CD14-positive monocyte (primary cell): ENCODE measurements around the gene OSBPL10. TPM values are rescaled to one million over a fixed set of nuclear protein-coding genes. Genes with fewer than 3 reads are reported as not detected.

Experiments used
- DNase-seq, 3 donors: peaks; one replicate each; pipeline ENCODE4 v3.0.0-alpha.2; 2011 to 2022
- H2AFZ ChIP-seq: 2 replicates; pipeline ENCODE4 v1.6.0; 2012; ENCODE audit warnings: mild to moderate bottlenecking, low read depth, low read length, inconsistent platforms; ENCODE audit not compliant: insufficient read depth, poor library complexity, severe bottlenecking
- H3K27ac ChIP-seq, 2 donors: 1 replicate in 1 of 2; 2 replicates in 1 of 2; pipeline ENCODE4 v1.5.1; 2012 to 2013; ENCODE audit warnings: low read length in 2 of 2, control low read depth in 1 of 2, inconsistent platforms in 1 of 2, low read depth in 1 of 2, mild to moderate bottlenecking in 1 of 2
- H3K27me3 ChIP-seq, 2 donors: one replicate each; pipeline versions ENCODE4 v1.6.0 to v1.6.1; 2011 to 2013; ENCODE audit warnings: low read length in 2 of 2; ENCODE audit not compliant: control insufficient read depth in 2 of 2, insufficient read depth in 2 of 2
- H3K36me3 ChIP-seq, 2 donors: replicated peaks in 1 of 2; 1 replicate in 1 of 2; 2 replicates in 1 of 2; pipeline versions ENCODE4 v1.5.1 to v1.6.1; 2012 to 2013; ENCODE audit warnings: low read length in 2 of 2, control low read depth in 1 of 2, inconsistent platforms in 1 of 2, mild to moderate bottlenecking in 1 of 2; ENCODE audit not compliant: insufficient read depth in 2 of 2, control insufficient read depth in 1 of 2
- H3K4me1 ChIP-seq, 2 donors: 1 replicate in 1 of 2; 2 replicates in 1 of 2; pipeline versions ENCODE4 v1.5.1 to v1.6.1; 2012 to 2013; ENCODE audit warnings: low read length in 2 of 2, control low read depth in 1 of 2, inconsistent platforms in 1 of 2, mild to moderate bottlenecking in 1 of 2, moderate library complexity in 1 of 2; ENCODE audit not compliant: insufficient read depth in 2 of 2, control insufficient read depth in 1 of 2
- H3K4me2 ChIP-seq: replicated peaks from 2 replicates; pipeline ENCODE3; 2012; ENCODE audit warnings: low read length, moderate library complexity, mild to moderate bottlenecking; ENCODE audit not compliant: poor library complexity, severe bottlenecking; ENCODE audit errors: extremely low read depth
- H3K4me3 ChIP-seq, 3 experiments: fragments of 200-600 bp in 1 of 3; sonication (generic) in 1 of 3; replicated peaks in 1 of 3; 1 replicate in 2 of 3; 2 replicates in 1 of 3; pipeline ENCODE4 v1.5.1; 2011 to 2013; ENCODE audit warnings: low read length in 3 of 3, mild to moderate bottlenecking in 3 of 3, control low read depth in 2 of 3, low read depth in 2 of 3, inconsistent platforms in 1 of 3, moderate library complexity in 1 of 3
- H3K79me2 ChIP-seq: 2 replicates; pipeline ENCODE4 v1.6.0; 2012; ENCODE audit warnings: mild to moderate bottlenecking, control low read depth, inconsistent platforms, low read length, moderate library complexity; ENCODE audit not compliant: insufficient read depth
- H3K9ac ChIP-seq: 2 replicates; pipeline ENCODE4 v1.6.0; 2017; ENCODE audit warnings: low read length, mild to moderate bottlenecking; ENCODE audit not compliant: insufficient read depth, poor library complexity, severe bottlenecking
- H3K9me3 ChIP-seq, 2 donors: replicated peaks in 1 of 2; 1 replicate in 1 of 2; 2 replicates in 1 of 2; pipeline versions ENCODE4 v1.5.1 to v1.6.1; 2012 to 2013; ENCODE audit warnings: low read length in 2 of 2, control low read depth in 1 of 2; ENCODE audit not compliant: control insufficient read depth in 1 of 2, insufficient read depth in 1 of 2
- H4K20me1 ChIP-seq: 2 replicates; pipeline ENCODE4 v1.6.0; 2012; ENCODE audit warnings: mild to moderate bottlenecking, low read length, control low read depth, moderate library complexity; ENCODE audit not compliant: insufficient read depth
- H3K27ac Mint-ChIP-seq, 7 donors: one replicate each; pipeline ENCODE4 v1.8.0; 2020; ENCODE audit warnings: mild to moderate bottlenecking in 7 of 7, mixed read lengths in 7 of 7, moderate library complexity in 6 of 7, inconsistent platforms in 2 of 7
- H3K27me3 Mint-ChIP-seq, 3 donors: one replicate each; pipeline ENCODE4 v1.8.0; 2021 to 2022; ENCODE audit warnings: low read depth in 3 of 3, mild to moderate bottlenecking in 3 of 3, mixed read lengths in 3 of 3, moderate library complexity in 3 of 3, inconsistent platforms in 1 of 3
- H3K36me3 Mint-ChIP-seq, 2 donors: one replicate each; pipeline ENCODE4 v1.8.0; 2020; ENCODE audit warnings: mixed read lengths in 2 of 2, inconsistent platforms in 1 of 2, mild to moderate bottlenecking in 1 of 2
- H3K4me1 Mint-ChIP-seq: one replicate; pipeline ENCODE4 v1.8.0; 2020; ENCODE audit warnings: mild to moderate bottlenecking, mixed read lengths
- H3K4me3 Mint-ChIP-seq, 2 donors: one replicate each; pipeline ENCODE4 v1.8.0; 2020; ENCODE audit warnings: mild to moderate bottlenecking in 2 of 2, mixed read lengths in 2 of 2, moderate library complexity in 1 of 2
- H3K9me3 Mint-ChIP-seq, 7 donors: one replicate each; pipeline ENCODE4 v1.8.0; 2020 to 2022; ENCODE audit warnings: mixed read lengths in 7 of 7, mild to moderate bottlenecking in 6 of 7, moderate library complexity in 6 of 7, inconsistent platforms in 2 of 7
- CTCF ChIP-seq: fragments of 200-600 bp; IDR thresholded peaks from one replicate; pipeline ENCODE4 v1.8.0; 2022; ENCODE audit warnings: antibody characterized with exemption, mild to moderate bottlenecking
- WGBS: methylation state at CpG from one replicate; pipeline ENCODE4 v1.1.5; 2013; ENCODE audit warnings: missing lambda C conversion rate; ENCODE audit not compliant: insufficient coverage; 5-methylcytosine and 5-hydroxymethylcytosine counted together
- intact Hi-C, 2 donors: fragments of 100-400 bp; cut with micrococcal nuclease; formaldehyde crosslinking; loops; one replicate each; pipeline versions ENCODE4 v1.15.0 to v1.15.1; 2023
- polyA plus RNA-seq, 3 donors: library from polyadenylated mRNA; depleted of rRNA in 1 of 3; unstranded in 2 of 3; stranded (reverse) in 1 of 3; fragments of 300-500 nt in 2 of 3; fragments of >200 nt in 1 of 3; fragmentation: Illumina TruSeq in 2 of 3; gene quantifications; 1 replicate in 2 of 3; 2 replicates in 1 of 3; pipeline ENCODE4 v1.2.3, GENCODE V29; 2012 to 2021

Gene OSBPL10
- polyA plus RNA-seq, 3 donors, result 0.03 TPM; not detected in 2

DNA sequence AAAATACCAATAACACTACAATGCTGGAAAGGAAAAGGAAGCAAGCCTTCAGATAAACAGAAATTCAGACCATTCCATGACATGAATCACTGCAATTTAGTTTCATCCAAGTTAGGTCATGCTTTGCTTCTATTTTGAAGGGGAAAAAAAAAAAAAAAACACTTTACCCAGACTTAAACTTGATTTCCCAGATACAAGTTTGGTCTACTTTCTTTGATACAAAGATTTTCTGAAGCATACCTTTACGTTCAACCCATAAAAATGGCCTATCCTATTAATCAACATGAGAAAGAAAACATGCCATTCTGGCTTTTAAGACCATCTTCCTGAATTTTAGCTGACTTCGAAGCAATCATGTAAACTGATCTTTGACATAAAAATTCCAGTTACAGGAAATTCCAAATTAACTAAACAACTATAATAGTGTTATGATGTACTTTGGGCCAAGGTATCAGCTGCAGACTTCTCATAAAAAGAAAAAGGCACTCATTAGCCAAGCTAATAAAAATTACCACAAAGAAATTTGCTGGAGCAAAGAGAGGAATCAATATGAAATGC lies 12.6 kb downstream of the OSBPL10 start:
- no peaks in the 10 kb centered on the region for H4K20me1 ChIP-seq
- Mint-ChIP-seq H3K4me3 (no peak overlapping the region), H3K36me3 (no peaks in the 10 kb centered on the region), H3K9me3 (peaks cover 0 to 2% (median 0%) of the 10 kb centered on the region in 7 donors), H3K27ac (no peak overlapping the region), H3K27me3 (peaks cover 7 to 10% (median 7%) of the 10 kb centered on the region in 3 donors), H3K4me1 (no peaks in the 10 kb centered on the region)
- H3K9me3 ChIP-seq, result no peaks in the 10 kb centered on the region
- H3K36me3 ChIP-seq, result no peaks in the 10 kb centered on the region
- no peak overlapping the region for H3K27ac ChIP-seq
- H3K27me3 ChIP-seq, result no peaks in the 10 kb centered on the region
- no peak for TF ChIP-seq CTCF
- H3K79me2 ChIP-seq, result no peaks in the 10 kb centered on the region
- H3K4me3 ChIP-seq, result no peak overlapping the region
- no peak for DNase-seq
- intact Hi-C loops, result no loop called here
- no peaks in the 10 kb centered on the region for H3K4me1 ChIP-seq
- 86% methylated on average over 1 of the region's 2 CpGs for WGBS
- no peak overlapping the region for H3K4me2 ChIP-seq
- no peak overlapping the region for H3K9ac ChIP-seq
- no peak overlapping the region for H2AFZ ChIP-seq

- Mint-ChIP-seq H3K4me3 (no peak overlapping the region), H3K4me1 (peaks cover 5% of the 10 kb centered on the region), H3K9me3 (peaks cover 0 to 2% (median 0%) of the 10 kb centered on the region in 7 donors), H3K27me3 (peaks cover 7 to 10% (median 7%) of the 10 kb centered on the region in 3 donors), H3K36me3 (no peaks in the 10 kb centered on the region), H3K27ac (no peak overlapping the region)
- Histone ChIP-seq H3K4me1 (no peaks in the 10 kb centered on the region), H3K4me3 (no peak overlapping the region), H3K4me2 (no peak overlapping the region), H3K9ac (no peak overlapping the region), H4K20me1 (no peaks in the 10 kb centered on the region), H2AFZ (no peak overlapping the region), H3K27me3 (no peaks in the 10 kb centered on the region), H3K27ac (no peak overlapping the region), H3K79me2 (no peaks in the 10 kb centered on the region), H3K36me3 (no peaks in the 10 kb centered on the region), H3K9me3 (no peaks in the 10 kb centered on the region)
- DNase-seq, result no peak
- intact Hi-C loops, result no loop called here
- TF ChIP-seq CTCF, result no peak
- no CpG with 5 or more reads among the region's 2 CpGs for WGBS
Observed at GRCh38 chr3:31967592-31967991, 13.5 kb downstream of the OSBPL10 start.
